ENCODE data around the gene ZDHHC3. TPM values are rescaled to one million over a fixed set of nuclear protein-coding genes. Genes with fewer than 3 reads are reported as not detected.
"Not testable (repeated sequence)": the region's sequence is repeated elsewhere in the genome, so short reads cannot be mapped to it uniquely, and the experiment has no call there.

The ZDHHC3 gene
- total RNA-seq, 1 experiment from 2014 or later = 122 TPM

GRCh38 chr3:44950275-44950734, 25.7 kb downstream of the ZDHHC3 start:
- H3K4me2 ChIP-seq (ENCODE audit: low read length) = no peak overlapping the region
- no peak overlapping the region for H3K9ac ChIP-seq (ENCODE audit: low read length)
- TF ChIP-seq EZH2phosphoT487 (IDR thresholded peaks at IDR 0.05; ENCODE audit: borderline replicate concordance, low read length) (no peak), CTCF (conservative IDR thresholded peaks at IDR 0.05; ENCODE audit: low read depth, low read length) (no peak)
- no peaks in the 10 kb centered on the region for H3K9me3 ChIP-seq (ENCODE audit: low read length)
- peaks cover 12% of the 10 kb centered on the region; the same call in 1 of the 2 replicates for H3K36me3 ChIP-seq (ENCODE audit: low read depth, low read length)
- no peak overlapping the region for H3K27ac ChIP-seq (ENCODE audit: low read length)
- H3K4me3 ChIP-seq (ENCODE audit: low read length) = no peak overlapping the region
- peaks cover 4% of the 10 kb centered on the region for H3F3A ChIP-seq (ENCODE audit: low read length, unreplicated experiment)
- peaks cover 11% of the 10 kb centered on the region; the same call in 1 of the 2 replicates for H4K20me1 ChIP-seq (ENCODE audit: low read length)
- POLR2A ChIA-PET (ENCODE audit: unreplicated experiment) = no interaction called here
- CTCF ChIA-PET = no interaction called here
- intact Hi-C loops (cut with micrococcal nuclease) = no loop called here
- ATAC-seq (no peak), DNase-seq (no peak)
- BruUV-seq (replicated peaks) = no TSS peak
- peaks cover 18% of the 10 kb centered on the region for H3K4me1 ChIP-seq (ENCODE audit: insufficient read depth, low read length)
- H3K27me3 ChIP-seq (ENCODE audit: low read length) = no peaks in the 10 kb centered on the region
- H2AFZ ChIP-seq (ENCODE audit: low read length) = no peak overlapping the region
- no peaks in the 10 kb centered on the region for H3K9me2 ChIP-seq (replicated peaks; ENCODE audit: low read length)
- H3K79me2 ChIP-seq (ENCODE audit: low read length) = peaks cover 52% of the 10 kb centered on the region

GRCh38 chr3:44949770-44950169, 26.2 kb downstream of the ZDHHC3 start:
- DNase-seq; intact Hi-C loops (cut with micrococcal nuclease); H3K4me2 ChIP-seq (ENCODE audit: low read length); ATAC-seq; H3K9ac ChIP-seq (ENCODE audit: low read length); H3K9me3 ChIP-seq (ENCODE audit: low read length); H2AFZ ChIP-seq (ENCODE audit: low read length); H3K27ac ChIP-seq (ENCODE audit: low read length); H3K4me3 ChIP-seq (ENCODE audit: low read length); POLR2A ChIA-PET (ENCODE audit: unreplicated experiment); H3K9me2 ChIP-seq (replicated peaks; ENCODE audit: low read length); H3K27me3 ChIP-seq (ENCODE audit: low read length); H3F3A ChIP-seq (ENCODE audit: low read length, unreplicated experiment); BruUV-seq (replicated peaks): not testable (repeated sequence)
- Histone ChIP-seq H3K4me1 (ENCODE audit: insufficient read depth, low read length) (peaks cover 13% of the 10 kb centered on the region), H3K36me3 (ENCODE audit: low read depth, low read length) (peaks cover 13% of the 10 kb centered on the region; the same call in 1 of the 2 replicates), H4K20me1 (ENCODE audit: low read length) (peaks cover 11% of the 10 kb centered on the region; the same call in 1 of the 2 replicates), H3K79me2 (ENCODE audit: low read length) (peaks cover 52% of the 10 kb centered on the region)
- CTCF ChIA-PET = interaction anchor here (0.6 kb wide), 1 partner anchor 26 kb away, joined by 7 read pairs; the partner anchor contains the start of genes EXOSC7 and ZDHHC3

GRCh38 chr3:44948239-44948638, 27.7 kb downstream of the ZDHHC3 start:
- ChIA-PET CTCF (interaction anchor here (0.6 kb wide), 1 partner anchor 23 kb away, joined by 3 read pairs; no protein-coding TSS in a partner anchor), POLR2A (ENCODE audit: unreplicated experiment) (no interaction called here)
- H3K4me1 ChIP-seq (ENCODE audit: insufficient read depth, low read length) = no peaks in the 10 kb centered on the region
- H2AFZ ChIP-seq (ENCODE audit: low read length) = no peak overlapping the region
- no peak overlapping the region for H3K9ac ChIP-seq (ENCODE audit: low read length)
- H3K36me3 ChIP-seq (ENCODE audit: low read depth, low read length) = peaks cover 10% of the 10 kb centered on the region; the same call in 1 of the 2 replicates
- no peaks in the 10 kb centered on the region for H3K9me2 ChIP-seq (replicated peaks; ENCODE audit: low read length)
- H3K27ac ChIP-seq (ENCODE audit: low read length) = no peak overlapping the region
- H3K4me2 ChIP-seq (ENCODE audit: low read length) = no peak overlapping the region
- H3F3A ChIP-seq (ENCODE audit: low read length, unreplicated experiment) = no peaks in the 10 kb centered on the region
- DNase-seq (no peak), ATAC-seq (no peak)
- no peaks in the 10 kb centered on the region for H3K27me3 ChIP-seq (ENCODE audit: low read length)
- no peak for TF ChIP-seq CTCF (conservative IDR thresholded peaks at IDR 0.05; ENCODE audit: low read depth, low read length)
- TF ChIP-seq EZH2phosphoT487 (IDR thresholded peaks at IDR 0.05; ENCODE audit: borderline replicate concordance, low read length) = no peak
- no peak for TF ChIP-seq EZH2 (IDR thresholded peaks at IDR 0.05; ENCODE audit: low read length, unreplicated experiment)
- peaks cover 37% of the 10 kb centered on the region for H3K79me2 ChIP-seq (ENCODE audit: low read length)
- no TSS peak for BruUV-seq (replicated peaks)
- H4K20me1 ChIP-seq (ENCODE audit: low read length) = 0 out of 2 replicates have a peak, but pooled peaks cover 5% of the 10 kb centered on the region
- intact Hi-C loops (cut with micrococcal nuclease) = no loop called here
- no peak overlapping the region for H3K4me3 ChIP-seq (ENCODE audit: low read length)
- H3K9me3 ChIP-seq (ENCODE audit: low read length) = no peaks in the 10 kb centered on the region

All from PC-3 (cell line).